GM19372 (cell line): ENCODE measurements around the gene CD302.
"Not testable (repeated sequence)": the region's sequence is repeated elsewhere in the genome, so short reads cannot be mapped to it uniquely, and the experiment has no call there.

Source experiments
- ATAC-seq: cut with Tn5 transposase; IDR thresholded peaks from one replicate; pipeline ENCODE4 v1.9.1; 2021; ENCODE audit warnings: mild to moderate bottlenecking, low read depth, moderate library complexity; ENCODE audit not compliant: unreplicated experiment

The CD302 gene

GRCh38 chr2:159797543-159798375, at the start of gene CD302:
Gene CD302, minus strand, starts transcription at chr2:159798208. Its CDS starts 10 bp downstream, at chr2:159798198.
- ATAC-seq = peak; percentile 66

GRCh38 chr2:159846564-159846963, 48.6 kb upstream of the CD302 start:
- ATAC-seq = no peak

- no peak for ATAC-seq
These were observed 42.6 kb upstream of the CD302 start for GRCh38 chr2:159840616-159841015.

GRCh38 chr2:159832858-159833257, 34.9 kb upstream of the CD302 start:
- no peak for ATAC-seq

- no peak for ATAC-seq
These were observed 34.0 kb upstream of the CD302 start for GRCh38 chr2:159832026-159832425.

GRCh38 chr2:159829376-159829775, 31.4 kb upstream of the CD302 start:
- ATAC-seq = no peak

GRCh38 chr2:159828738-159829137, 30.7 kb upstream of the CD302 start:
- no peak for ATAC-seq

- ATAC-seq = not testable (repeated sequence)
These were observed 24.4 kb upstream of the CD302 start for GRCh38 chr2:159822478-159822833.

- ATAC-seq = not testable (repeated sequence)
These were observed 23.9 kb upstream of the CD302 start for GRCh38 chr2:159821775-159822477.

GRCh38 chr2:159818940-159819339, 20.9 kb upstream of the CD302 start:
- ATAC-seq = no peak

- ATAC-seq = no peak
These were observed 19.3 kb upstream of the CD302 start for GRCh38 chr2:159817283-159817682.

- ATAC-seq = no peak
These were observed 13.2 kb upstream of the CD302 start for GRCh38 chr2:159811232-159811631.

- ATAC-seq = no peak
These were observed 10.0 kb upstream of the CD302 start for GRCh38 chr2:159808032-159808425.

- ATAC-seq = no peak
These were observed 9.4 kb upstream of the CD302 start for GRCh38 chr2:159807183-159808031.

GRCh38 chr2:159804941-159805340, 6.9 kb upstream of the CD302 start:
- no peak for ATAC-seq

- no peak for ATAC-seq
These were observed 5.4 kb upstream of the CD302 start for GRCh38 chr2:159803235-159803962.

GRCh38 chr2:159802673-159803072, 4.7 kb upstream of the CD302 start:
- ATAC-seq = no peak

GRCh38 chr2:159799833-159800232, 1.8 kb upstream of the CD302 start:
- ATAC-seq = no peak

- ATAC-seq = peak; percentile 5
These were observed 343 bp upstream of the CD302 start for GRCh38 chr2:159798376-159798725.

GRCh38 chr2:159797225-159797542, 824 bp downstream of the CD302 start:
- no peak for ATAC-seq
